Activated CD4-positive, CD25-positive, alpha-beta regulatory T cell treated with anti-CD3 and anti-CD28 coated beads, Interleukin-2, amount 50 U/mL, for 72 hours (primary cell): ENCODE measurements around the gene TMPRSS6.

Experiments
- DNase-seq: peaks from one replicate; pipeline ENCODE4 v3.0.0; 2021

TMPRSS6 gene

DNA sequence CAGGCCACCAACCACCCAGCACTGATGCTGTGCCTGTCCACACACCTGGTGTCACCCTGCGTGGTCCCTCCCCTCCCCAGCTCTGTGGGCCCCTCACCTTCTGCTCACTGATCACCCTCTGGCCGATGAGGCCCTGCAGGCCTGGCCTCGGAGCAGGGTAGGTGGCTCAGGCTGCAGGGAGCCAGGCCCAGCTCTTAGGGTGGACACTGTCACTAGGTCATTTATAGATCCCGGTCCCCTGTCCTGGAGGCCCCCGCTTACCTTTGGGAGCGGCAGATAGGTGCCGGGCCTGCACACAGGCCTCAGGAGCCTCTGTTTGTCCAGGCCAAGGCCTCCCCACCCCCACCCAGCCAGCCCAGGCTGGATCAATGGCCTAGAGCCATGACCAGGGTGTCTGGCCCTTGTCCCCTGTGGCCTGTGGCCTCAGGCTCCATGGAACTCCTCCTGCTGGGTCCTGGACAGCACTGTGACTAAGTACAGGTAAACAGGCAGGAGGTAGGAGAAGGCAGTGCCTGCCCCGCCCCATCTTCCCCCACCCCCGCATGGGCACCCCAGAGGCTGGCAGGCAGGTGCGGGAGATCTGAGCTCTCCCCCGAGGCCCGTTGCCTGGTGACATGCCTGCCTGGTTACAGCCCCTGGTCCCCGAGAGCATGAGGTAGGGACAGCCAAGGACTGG is at the start of gene TMPRSS6:
TMPRSS6 (minus strand) TSS at position 472 of the 676 bp plus-strand sequence. CDS start 6,296 bp downstream, outside the sequence.
- DNase-seq: no peak

DNA sequence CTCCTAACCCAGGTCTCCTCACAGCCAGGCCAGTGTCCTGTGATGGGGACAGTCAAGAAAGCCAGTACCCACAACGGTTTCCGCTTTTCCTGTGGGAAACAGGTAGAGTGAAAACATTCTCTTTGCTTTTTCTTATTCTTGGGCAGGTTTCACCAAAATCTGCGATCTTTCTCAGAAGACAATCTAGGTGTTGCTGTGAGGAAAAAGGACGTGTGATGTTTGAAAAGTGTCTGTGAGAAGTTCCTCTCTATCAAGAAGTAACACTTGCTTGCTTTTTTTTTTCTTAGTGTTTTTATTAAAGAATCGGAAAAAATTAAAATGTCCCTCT is 49.4 kb upstream of the TMPRSS6 start:
- no peak for DNase-seq

DNA sequence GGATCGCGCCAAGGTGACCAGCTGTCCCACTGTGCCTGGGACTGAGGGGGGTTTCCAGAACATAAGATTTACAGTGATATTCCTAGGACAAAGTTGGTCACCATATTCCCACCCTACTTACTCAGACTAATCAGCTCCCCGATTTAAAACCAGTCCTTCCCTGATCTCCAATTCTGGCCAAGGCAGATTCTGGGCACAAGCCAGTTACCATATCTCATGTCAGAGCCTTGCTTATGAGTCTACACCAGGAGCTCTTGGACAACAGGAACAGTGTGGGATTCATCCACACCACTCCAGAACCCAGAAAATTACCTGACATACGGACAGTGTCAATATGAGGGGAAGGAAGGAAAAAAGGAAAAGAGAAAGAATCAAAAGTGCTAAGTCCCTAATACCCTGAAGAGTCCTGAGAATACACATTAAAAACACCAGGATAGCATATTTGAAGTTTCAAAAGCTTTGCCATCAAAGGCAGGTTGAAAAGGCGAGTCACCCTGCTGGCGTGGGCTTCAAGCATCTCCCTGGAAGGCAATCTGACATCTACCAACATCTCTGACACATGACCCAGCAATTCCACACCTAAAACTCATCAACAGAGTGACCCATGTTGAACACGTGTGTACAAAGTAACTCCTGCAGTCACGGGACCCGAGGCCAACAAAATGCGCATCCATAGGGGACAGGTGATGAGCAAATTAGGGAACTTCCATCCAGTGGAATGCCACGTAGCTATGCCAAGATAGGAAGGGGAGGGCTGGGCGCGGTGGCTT is 48.2 kb upstream of the TMPRSS6 start:
- no peak for DNase-seq

DNA sequence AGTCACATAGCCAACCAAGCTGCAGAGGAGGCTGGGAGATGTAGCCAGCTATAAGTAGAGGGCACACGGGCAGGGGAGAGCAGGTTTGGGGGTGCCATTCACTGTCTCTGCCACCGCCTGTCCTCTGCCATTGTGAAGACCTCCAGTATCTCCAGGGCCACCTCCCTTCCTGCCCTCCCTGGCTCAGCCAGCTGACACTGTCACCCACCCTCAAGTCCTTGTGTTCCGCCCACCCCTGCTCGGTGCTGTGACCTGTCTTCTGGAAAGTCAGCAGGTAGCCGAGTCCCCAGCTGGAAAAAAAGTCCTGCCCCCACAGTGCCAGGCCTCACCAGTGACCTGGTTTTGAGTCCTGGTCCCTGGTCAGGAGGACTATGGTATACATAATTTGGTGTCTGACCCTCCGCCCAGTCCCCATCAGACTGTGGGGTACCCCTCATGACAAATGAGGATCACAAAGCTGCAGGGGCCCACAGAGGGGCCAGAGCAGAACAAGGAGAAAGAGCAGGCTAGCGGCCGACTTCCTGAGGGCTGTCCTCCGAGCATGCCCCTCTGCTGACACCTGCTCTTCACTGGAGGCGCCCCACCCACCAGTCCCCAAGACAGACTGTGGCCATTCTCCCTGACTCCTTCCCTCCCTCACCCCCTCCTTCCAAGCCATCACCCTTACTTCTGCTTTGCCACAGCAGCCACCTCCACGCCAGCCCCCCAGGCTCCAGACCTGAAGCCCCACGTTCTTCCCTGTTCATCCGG is 47.3 kb upstream of the TMPRSS6 start:
- DNase-seq: no peak

DNA sequence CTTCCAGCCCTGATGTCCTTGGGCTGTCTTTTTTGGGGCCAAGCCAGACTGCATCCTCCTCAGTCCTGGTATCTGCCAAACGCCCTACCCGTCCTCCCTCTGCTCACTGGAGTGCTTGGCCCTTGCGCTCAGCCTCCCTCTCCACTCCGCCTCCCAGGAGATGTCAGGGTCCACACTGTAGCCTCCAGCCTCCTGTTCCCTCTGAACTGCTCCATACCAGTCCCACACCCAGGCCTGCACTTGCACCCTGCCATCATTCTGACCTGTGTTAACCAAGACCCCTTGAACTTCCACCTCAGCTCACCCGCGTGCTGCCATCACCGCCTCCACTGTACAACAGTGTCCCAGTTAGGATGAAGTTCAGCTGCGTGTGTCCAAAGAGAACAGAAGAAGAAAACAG is 46.5 kb upstream of the TMPRSS6 start:
- no peak for DNase-seq

DNA sequence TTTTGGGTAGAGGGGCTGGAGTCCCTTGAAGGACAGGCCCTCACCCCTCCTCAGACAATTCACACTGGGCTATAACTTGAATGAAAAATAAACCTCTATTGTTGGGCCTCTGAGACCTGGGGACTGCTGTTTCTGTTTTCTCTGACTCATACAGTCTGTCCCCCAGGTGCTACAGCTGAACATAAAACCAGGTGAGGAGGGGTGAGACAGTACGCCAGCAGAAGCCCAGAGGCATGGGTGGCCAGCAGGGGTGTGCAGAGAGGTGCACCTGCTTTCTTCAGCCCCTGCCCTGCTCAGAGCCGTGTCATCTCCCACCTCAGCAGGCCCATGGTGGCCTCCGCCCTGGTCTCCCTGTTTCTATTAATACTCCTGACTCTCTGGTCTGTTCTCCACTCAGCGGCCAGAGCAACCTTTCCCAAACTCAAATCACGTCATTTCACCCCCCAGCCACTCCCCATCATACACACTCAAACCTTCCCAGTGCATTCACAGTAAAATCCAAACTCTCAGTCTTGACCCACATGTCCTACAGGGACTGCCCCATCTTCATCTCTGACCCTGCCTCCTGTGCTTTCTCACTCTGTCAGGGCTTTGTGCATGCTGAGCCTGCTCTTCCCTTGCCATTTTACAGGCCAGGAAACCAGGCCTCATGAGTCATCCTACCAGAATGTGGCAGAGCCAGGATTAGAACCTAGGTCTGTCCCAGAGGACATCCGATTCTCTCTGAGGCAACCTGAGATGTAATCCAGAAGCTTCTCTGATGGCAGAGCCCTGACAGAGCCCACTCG is 45.6 kb upstream of the TMPRSS6 start:
- DNase-seq: no peak

DNA sequence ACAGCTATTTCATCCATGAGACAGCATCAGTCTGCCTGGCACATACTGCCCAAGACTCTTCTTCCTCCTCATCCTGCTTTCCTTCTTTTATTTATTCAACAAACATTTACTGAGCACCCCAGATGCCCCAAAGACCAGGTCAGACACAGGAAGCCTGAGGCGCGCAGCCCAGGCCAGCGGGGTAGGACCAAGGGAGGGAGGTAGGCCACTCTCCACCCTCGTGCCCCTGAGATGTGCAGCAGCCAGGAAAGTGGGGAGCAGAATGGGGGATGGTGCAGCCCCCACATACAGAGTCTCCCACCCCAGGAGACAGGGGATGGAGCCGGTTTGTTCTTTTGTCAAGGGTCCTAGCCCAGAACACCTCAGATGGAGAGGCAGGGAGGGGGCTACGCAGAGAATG is 44.4 kb upstream of the TMPRSS6 start:
- no peak for DNase-seq

DNA sequence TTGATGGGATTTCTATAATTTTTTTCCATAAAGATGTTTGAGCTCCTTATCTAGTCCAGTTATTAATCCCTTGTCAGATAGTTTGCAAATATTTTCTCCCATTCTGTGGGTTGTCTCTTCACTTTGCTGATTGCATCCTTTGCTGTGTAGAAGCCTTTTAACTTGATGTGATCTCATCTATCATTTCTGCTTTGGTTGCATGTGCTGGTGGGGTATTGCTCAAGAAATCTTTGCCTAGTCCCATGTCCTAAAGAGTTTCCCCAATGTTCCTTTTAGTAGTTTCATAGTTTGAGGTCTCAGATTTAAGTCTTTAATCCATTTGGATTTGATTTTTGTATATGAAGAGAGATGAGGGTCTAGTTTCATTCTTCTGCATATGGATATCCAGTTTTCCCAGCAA is 41.9 kb upstream of the TMPRSS6 start:
- DNase-seq: no peak

DNA sequence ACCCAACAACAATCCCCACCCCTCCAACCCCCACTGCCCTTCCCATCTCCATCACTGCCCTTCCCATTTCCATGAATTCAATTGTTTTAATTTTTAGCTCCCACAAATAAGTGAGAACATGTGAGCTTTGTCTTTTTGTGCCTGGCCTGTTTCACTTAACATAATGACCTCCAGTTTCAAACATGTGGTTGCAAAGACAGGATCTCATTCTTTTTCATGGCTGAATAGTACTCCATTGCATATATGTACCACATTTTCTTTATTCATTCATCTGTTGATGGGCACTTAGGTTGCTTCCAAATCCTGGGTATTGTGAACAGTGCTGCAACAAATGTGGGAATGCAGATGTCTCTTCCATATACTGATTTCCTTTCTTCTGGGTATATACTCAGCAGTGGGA is 41.2 kb upstream of the TMPRSS6 start:
- no peak for DNase-seq

DNA sequence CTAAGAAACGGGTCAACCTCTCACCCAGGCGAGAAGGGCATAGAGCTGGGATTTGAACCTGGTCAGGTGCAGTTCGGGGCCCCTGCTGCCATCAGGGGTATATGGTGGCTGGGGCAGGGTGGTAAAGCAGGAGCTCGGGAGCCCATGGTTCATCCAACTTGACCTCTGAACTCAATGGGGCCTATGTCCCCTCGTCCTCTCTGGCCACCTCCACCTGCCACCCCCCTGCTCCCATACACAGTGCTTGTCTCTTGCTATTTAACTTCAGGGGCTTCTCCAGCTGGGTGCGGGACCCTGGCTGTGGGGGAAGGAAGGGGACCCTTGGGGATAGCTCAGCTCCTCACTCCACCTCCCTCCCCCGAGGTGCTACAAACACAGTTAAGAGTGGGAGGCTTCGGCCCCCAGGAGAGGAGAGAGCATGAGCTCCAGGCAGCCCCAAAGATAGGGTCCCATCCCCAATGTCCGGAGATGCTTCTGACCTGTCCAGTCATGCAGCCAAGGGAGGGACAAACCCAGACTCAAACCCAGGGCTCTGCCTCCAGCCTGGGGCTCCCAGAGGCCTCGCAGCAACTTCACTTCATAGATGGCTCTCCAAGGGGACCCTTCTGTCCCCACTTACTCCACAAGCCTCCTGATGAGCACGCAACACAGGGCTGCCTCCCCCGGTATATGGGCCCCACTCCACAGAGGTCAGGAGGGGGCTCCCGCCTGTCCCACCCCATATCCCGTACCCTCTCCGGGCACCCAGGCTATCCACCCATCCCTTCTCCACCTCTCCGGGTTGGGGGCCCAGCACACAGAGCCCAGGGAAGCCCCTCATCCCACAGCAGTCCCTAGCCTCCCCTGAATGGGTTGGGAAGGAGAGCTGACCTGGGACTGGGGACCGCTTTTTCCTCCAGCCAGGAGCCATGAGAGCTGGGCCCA is 39.5 kb upstream of the TMPRSS6 start:
- no peak for DNase-seq

DNA sequence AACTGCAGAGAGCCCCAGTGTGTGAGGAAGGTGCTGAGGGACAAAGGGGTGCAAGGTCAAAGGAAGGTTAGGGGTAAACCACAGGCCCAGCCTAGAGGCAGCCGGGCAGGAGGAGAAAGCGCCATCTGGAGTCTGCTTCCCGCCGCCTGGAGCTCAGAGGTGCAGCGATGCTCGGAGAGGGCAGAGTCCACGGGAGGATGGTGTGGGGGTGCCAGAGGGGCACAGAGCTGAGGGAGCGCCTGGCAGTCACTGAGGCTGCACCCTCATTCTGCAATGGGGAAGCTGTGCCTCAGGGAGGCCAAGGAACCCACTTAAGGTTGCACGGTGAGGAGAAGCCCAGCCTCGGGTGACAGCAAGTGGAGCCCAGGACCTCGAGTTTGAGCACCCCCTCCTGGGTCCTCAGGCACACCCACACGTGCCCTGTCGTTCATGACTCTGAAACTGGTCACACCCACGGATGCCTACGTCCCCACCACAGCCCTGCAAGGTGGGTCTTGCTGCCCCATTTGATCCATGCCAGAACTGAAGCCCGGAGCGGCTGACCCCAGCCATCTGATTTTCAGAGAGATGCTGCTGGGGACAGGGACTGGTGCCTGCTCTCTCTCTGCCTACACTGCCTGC is 38.6 kb upstream of the TMPRSS6 start:
- no peak for DNase-seq

DNA sequence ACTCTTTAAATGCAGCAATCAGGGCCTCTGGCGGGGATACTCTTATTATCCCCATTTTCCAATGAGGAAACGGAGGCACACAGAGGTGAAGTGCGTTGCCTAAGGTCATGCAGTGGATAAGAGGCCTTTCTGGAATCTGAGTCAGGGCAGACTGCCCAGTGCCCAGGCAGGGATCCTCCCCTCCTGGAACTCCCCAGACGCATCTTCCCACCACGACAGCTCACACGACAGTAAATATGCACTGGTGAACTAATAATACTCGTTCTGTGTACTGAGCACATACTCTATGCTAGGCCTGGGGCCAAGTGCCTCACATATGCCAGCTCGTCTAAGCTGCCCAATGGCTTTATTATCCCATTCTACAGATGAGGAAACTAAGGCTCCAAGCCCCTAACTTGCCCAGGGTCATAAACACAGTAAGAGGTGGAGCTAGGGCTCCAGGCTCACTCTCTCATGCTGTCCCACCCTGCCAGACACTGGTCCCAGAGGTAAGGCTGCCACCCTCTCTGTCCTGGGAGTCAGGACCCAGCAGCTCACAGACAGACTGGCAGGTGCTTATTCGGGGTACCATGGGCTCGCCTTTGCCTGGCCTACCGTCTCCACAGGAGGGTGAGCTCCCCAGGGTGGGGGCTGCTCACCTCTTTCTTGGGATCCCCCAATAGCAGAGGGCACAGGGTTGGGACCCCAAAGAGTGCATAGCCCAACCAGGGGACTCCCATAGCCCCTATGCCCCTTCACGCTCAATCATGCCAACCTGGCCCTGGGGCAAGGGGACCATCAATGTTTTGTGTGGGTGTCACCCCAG is 37.9 kb upstream of the TMPRSS6 start:
- no peak for DNase-seq

DNA sequence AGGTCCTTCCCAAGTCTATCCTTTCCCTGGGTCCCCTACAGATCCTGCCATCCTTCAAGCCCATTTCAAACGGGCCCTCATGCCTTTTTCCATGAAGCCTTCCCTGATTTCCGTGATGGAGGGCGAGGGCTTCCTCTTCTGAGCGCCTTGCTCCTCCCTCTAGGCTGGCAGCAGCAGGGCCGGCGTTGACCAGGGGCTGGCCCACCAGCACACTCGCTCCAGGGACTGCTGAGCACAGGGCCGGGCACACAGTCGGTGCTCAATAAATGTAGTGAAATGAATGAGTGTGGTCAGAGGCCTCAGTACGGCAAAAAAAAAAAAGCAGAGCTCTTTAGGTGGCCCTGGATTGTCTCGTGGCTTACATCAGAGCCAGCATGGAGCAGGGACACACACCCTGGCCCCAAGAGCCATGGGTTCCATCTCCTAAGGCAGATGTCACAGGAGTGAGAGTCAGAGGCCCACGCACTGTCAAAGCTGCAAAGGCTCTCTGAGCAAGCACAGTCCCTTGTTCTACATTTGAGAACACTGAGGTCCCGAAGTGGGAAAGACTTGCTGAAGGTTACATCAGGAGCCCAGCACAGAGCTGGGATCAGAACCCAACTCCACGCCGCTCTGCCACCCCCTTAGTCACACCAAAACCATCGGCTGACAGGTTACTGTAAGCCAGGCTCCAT is 37.1 kb upstream of the TMPRSS6 start:
- DNase-seq: no peak

DNA sequence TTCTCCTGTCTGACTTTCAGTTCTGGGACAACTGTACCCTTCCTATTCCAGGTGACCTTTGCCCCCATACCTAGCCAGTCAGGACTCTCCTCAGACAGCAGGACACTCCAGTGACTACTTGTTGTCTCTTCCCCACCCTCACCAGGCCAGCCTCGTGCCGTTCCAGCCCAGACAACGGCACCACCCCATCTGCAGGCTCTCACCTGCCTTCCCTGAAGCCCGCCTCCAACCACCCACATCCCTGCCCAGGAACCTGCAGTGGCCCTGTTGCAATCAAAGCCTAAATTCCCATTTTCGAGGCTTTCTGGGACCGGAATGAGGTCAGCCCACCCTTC is 36.5 kb upstream of the TMPRSS6 start:
- DNase-seq: no peak

DNA sequence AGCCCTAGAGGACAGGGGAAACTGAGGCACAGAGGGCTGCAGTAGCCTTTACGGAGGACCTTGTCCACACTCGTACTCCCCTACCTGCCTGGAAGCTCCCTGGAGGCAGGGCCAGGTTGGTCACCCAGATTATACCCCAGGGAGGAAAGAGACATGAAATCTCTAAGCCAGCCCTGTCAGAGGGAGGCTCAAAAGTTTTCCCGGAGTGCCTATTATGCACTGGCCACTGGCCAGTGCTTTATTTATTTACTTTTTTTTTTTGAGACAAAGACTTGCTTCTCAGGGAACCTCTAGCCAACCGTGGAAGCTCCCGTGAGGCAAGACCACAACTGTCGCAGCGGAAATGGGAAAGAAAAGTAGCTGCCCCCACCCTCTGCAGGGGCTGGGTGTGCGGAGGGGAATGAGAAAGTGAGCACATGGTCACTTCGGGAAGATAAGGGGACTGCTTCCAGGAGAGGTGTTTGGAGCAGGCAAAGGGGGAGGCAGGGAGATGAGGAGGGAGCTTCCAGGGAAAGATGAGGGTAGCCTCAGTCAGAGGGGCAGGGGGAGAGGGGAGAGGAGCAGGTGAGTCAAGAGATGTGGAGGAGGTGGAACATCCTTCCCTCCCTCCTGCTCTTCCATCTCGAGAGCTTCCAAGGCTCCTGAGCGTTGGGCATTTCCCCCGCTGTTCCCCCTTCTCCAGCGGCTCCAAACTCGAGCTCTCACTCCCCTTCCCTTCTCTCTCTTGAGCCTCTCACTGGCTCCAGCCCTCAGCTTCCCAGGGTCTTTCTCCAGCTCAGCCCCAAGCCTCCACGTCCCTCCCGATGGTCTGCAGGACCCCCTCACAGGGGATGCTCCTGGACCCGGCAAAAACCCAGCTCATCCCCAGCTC is 35.9 kb upstream of the TMPRSS6 start:
- no peak for DNase-seq

DNA sequence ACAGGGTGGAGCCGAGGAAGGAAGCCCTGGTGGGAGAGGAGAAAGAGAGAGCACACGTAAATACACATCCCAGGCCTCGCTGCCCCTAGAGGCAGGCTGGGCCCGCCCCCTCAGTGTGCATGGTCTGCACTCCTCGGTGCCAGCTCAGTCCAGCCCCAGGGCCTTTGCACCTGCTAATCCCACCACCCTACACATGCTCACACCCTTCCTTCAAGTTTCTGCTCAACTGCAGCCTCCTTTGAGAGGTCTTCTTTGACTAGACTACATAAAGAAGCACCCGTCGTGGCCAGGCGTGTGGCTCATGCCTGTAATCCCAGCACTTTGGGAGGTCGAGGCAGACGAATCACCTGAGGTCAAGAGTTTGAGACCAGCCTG is 34.7 kb upstream of the TMPRSS6 start:
- DNase-seq: no peak

DNA sequence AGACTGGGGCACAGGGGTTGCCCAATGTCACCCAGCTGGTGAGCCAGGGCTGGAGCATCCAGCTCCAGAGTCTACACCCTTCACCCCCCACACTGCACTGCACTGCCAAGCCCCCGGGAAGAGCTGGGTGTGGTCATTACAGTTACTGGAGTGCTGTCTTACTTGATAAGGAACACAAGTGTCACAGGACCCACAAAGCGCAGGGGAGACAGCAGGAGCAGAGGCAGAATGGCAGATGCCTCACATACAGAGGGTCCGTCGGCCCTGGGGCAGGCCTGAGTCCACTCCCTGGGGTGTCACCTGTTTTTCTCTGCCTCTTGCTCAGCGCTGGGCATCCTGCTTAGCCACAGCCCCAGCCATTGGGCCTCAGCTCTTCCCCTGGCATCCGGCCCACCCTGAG is 32.5 kb upstream of the TMPRSS6 start:
- DNase-seq: no peak

DNA sequence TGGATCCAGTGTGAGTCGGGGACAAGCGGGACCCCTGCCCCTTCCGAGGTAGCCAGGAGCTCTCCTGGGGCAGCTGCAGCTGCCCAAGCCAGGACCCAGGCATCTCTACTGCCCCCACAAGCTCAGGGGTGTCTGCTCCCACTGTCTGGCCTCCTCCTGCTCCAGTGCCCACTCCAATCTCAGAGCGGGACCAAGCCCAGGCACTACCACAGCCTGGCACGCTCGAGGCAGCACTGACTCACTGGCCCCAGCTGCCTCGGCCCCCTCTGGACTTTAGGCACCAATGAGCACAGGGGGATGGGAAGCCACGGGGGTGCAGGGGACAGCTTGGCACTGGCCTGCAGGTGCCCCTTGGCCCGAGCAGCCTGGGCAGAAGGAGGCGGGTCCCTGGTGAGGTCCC is 32.0 kb upstream of the TMPRSS6 start:
- DNase-seq: no peak

DNA sequence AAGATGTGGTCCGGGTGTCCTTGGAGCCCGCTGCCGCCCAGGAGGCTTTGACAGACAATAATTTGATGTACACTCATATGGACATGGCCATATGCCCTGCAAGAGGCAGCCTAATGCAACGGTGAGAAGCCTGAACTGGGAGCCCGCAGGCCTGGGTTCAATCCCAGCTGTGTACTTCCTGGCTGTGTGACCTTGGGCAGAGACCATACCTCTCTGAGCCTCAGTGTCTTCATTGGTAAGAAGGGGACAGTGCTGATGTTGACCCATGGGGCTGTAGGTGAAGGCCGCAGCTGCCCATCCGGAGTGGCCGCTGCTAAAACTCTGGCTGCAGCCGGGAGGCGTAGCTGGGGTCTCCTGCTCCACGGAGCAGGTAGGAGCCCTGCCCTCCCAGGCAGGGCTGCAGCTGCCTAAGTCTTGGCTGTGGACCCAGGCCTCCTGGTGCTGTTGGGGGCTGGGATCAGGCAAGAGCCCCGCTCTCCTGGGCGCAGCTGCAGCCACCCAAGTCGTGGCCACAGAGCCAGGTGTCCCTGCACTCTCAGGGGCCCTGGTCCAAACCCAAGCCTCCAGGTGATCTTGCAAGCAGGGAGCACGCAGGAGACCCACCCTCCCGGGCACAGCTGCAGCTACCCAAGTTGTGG is 31.3 kb upstream of the TMPRSS6 start:
- DNase-seq: no peak
